Tibial nerve (tissue), 4 donors: ENCODE measurements around the gene PTX4. TPM values are rescaled to one million over a fixed set of nuclear protein-coding genes. Genes with fewer than 3 reads are reported as not detected.

Experiments used
- DNase-seq, 2 donors: peaks; one replicate each; pipeline ENCODE4 v3.0.0-alpha.2; 2019; ENCODE audit warnings: low spot score in 2 of 2
- H3K27ac ChIP-seq, 4 donors: fragments of 200-600 bp; sonication (generic) in 3 of 4; one replicate each; pipeline ENCODE4 v1.5.1; 2017 to 2019; ENCODE audit warnings: mild to moderate bottlenecking in 1 of 4
- H3K27me3 ChIP-seq, 2 donors: fragments of 200-600 bp; sonication (generic) in 1 of 2; one replicate each; pipeline versions ENCODE4 v1.5.1 to v1.6.0; 2017 to 2019
- H3K36me3 ChIP-seq, 3 donors: fragments of 200-600 bp; sonication (generic); one replicate each; pipeline ENCODE4 v1.5.1; 2018 to 2019
- H3K4me1 ChIP-seq, 4 donors: fragments of 200-600 bp; sonication (generic) in 3 of 4; one replicate each; pipeline ENCODE4 v1.5.1; 2017 to 2019
- H3K4me3 ChIP-seq, 4 donors: fragments of 200-600 bp; sonication (generic) in 3 of 4; one replicate each; pipeline ENCODE4 v1.5.1; 2017 to 2019; ENCODE audit warnings: mild to moderate bottlenecking in 1 of 4, moderate library complexity in 1 of 4
- H3K9me3 ChIP-seq, 4 donors: fragments of 200-600 bp; sonication (generic) in 3 of 4; one replicate each; pipeline ENCODE4 v1.5.1; 2017 to 2019
- CTCF ChIP-seq, 5 experiments: fragments of 200-600 bp in 3 of 5; fragments of 450-650 bp in 2 of 5; sonication (generic) in 3 of 5; IDR thresholded peaks; one replicate each; pipeline ENCODE4 v1.5.1; 2016 to 2019; ENCODE audit warnings: antibody characterized with exemption in 5 of 5, mild to moderate bottlenecking in 3 of 5, moderate library complexity in 2 of 5
- EP300 ChIP-seq, 2 donors: sonication (generic); formaldehyde crosslinking; IDR thresholded peaks; one replicate each; pipeline ENCODE4 v1.6.1; 2017; ENCODE audit warnings: antibody characterized with exemption in 2 of 2, mild to moderate bottlenecking in 1 of 2
- POLR2A ChIP-seq, 2 donors: fragments of 450-650 bp; IDR thresholded peaks; one replicate each; pipeline ENCODE4 v1.6.1; 2017; ENCODE audit warnings: antibody characterized with exemption in 2 of 2, mild to moderate bottlenecking in 2 of 2, moderate library complexity in 2 of 2
- WGBS, 2 donors: methylation state at CpG; one replicate each; pipeline ENCODE4 v1.1.5; 2018; 5-methylcytosine and 5-hydroxymethylcytosine counted together
- total RNA-seq, 4 donors: library from RNA; depleted of rRNA; stranded (reverse); fragments of >200 nt; gene quantifications; one replicate each; pipeline ENCODE4 v1.1.0, GENCODE V29; 2016

PTX4 gene
- total RNA-seq, 4 donors from 2014 or later, result not detected

- Histone ChIP-seq H3K27me3 (no peaks in the 10 kb centered on the region), H3K36me3 (peaks cover 0 to 97% (median 0%) of the 10 kb centered on the region in 3 donors), H3K4me1 (no peaks in the 10 kb centered on the region), H3K4me3 (no peak overlapping the region), H3K9me3 (peaks cover 0 to 10% (median 0%) of the 10 kb centered on the region in 4 donors), H3K27ac (peak overlapping the region in 2 of 4 donors; percentile 8 to 43)
- no peak for TF ChIP-seq CTCF (IDR thresholded peaks at IDR 0.05)
- peak in 1 of 2 donors; percentile 29 for TF ChIP-seq EP300 (IDR thresholded peaks at IDR 0.05)
- WGBS, 2 donors, result 75 to 76% methylated on average over 25 to 35 of the region's 44 CpGs
- DNase-seq, result no peak
These were observed 20.8 kb upstream of the PTX4 start for GRCh38 chr16:1509307-1510221.

GRCh38 chr16:1508494-1509187 is 19.9 kb upstream of the PTX4 start:
- Histone ChIP-seq H3K36me3 (peaks cover 0 to 94% (median 0%) of the 10 kb centered on the region in 3 donors), H3K27ac (no peak overlapping the region), H3K27me3 (no peaks in the 10 kb centered on the region), H3K9me3 (peaks cover 0 to under 1% (median 0%) of the 10 kb centered on the region in 4 donors), H3K4me3 (no peak overlapping the region), H3K4me1 (no peaks in the 10 kb centered on the region)
- TF ChIP-seq POLR2A (IDR thresholded peaks at IDR 0.05) (no peak), CTCF (IDR thresholded peaks at IDR 0.05) (no peak), EP300 (IDR thresholded peaks at IDR 0.05) (no peak)
- 77 to 80% methylated on average over 15 to 24 of the region's 24 CpGs for WGBS, 2 donors
- no peak for DNase-seq

- 87 to 88% methylated on average over 24 to 34 of the region's 37 CpGs for WGBS, 2 donors
- H3K36me3 ChIP-seq, result peaks cover 0 to 94% (median 13%) of the 10 kb centered on the region in 3 donors
- H3K27me3 ChIP-seq, result no peaks in the 10 kb centered on the region
- H3K4me3 ChIP-seq, result no peak overlapping the region
- no peaks in the 10 kb centered on the region for H3K9me3 ChIP-seq
- DNase-seq, result no peak
- TF ChIP-seq EP300 (IDR thresholded peaks at IDR 0.05), result no peak
- no peak for TF ChIP-seq POLR2A (IDR thresholded peaks at IDR 0.05)
- TF ChIP-seq CTCF (IDR thresholded peaks at IDR 0.05), result no peak
- H3K4me1 ChIP-seq, result no peaks in the 10 kb centered on the region
- H3K27ac ChIP-seq, result no peak overlapping the region
These were observed 17.9 kb upstream of the PTX4 start for GRCh38 chr16:1506494-1507213.

- WGBS, 2 donors, result 92 to 96% methylated on average over 16 to 19 of the region's 22 CpGs
- TF ChIP-seq POLR2A (IDR thresholded peaks at IDR 0.05) (no peak), CTCF (IDR thresholded peaks at IDR 0.05) (no peak), EP300 (IDR thresholded peaks at IDR 0.05) (no peak)
- no peak overlapping the region for H3K27ac ChIP-seq
- DNase-seq, result no peak
- no peaks in the 10 kb centered on the region for H3K9me3 ChIP-seq
- no peaks in the 10 kb centered on the region for H3K4me1 ChIP-seq
- H3K36me3 ChIP-seq, result peaks cover 0 to 94% (median 18%) of the 10 kb centered on the region in 3 donors
- H3K27me3 ChIP-seq, result no peaks in the 10 kb centered on the region
- H3K4me3 ChIP-seq, result no peak overlapping the region
These were observed 17.2 kb upstream of the PTX4 start for GRCh38 chr16:1505912-1506311.
